ENCODE data around the gene SNRK.

- TF ChIP-seq CTCF (conservative IDR thresholded peaks at IDR 0.05; ENCODE audit: low read length) (no peak), EZH2phosphoT487 (IDR thresholded peaks at IDR 0.05; ENCODE audit: borderline replicate concordance) (no peak)
Observed at GRCh38 chr3:43340403-43340802, 54.1 kb downstream of the SNRK start.
